HepG2 (cell line): ENCODE measurements around the gene QKI. TPM values are rescaled to one million over a fixed set of nuclear protein-coding genes. Genes with fewer than 3 reads are reported as not detected.
A peak's percentile ranks its signal among the peaks of the same experiment; 100 is the strongest.
"Not testable (repeated sequence)": the region's sequence is repeated elsewhere in the genome, so short reads cannot be mapped to it uniquely, and the experiment has no call there.

Experiments
- ATAC-seq: fragments of 200-7000 bp; cut with Tn5 transposase; 3 replicates; pipeline ENCODE4 v1.9.1; 2020; ENCODE audit warnings: mild to moderate bottlenecking, moderate library complexity
- BruUV-seq: library from RNA; stranded (reverse); fragments of 400-500 nt; replicated peaks from 2 replicates; lab custom pipeline; 2021; lab: Mats Ljungman, UMichigan
- CTCF ChIA-PET: fragments of 300-600 bp; formaldehyde crosslinking; extraction: SDS; loops from one replicate; lab custom pipeline; 2021; ENCODE audit warnings: low total read pairs, inconsistent platforms, low intra/inter-chr PET ratio; lab: Yijun Ruan, JAX
- POLR2A ChIA-PET: fragments of 350-600 bp; sonication (Branson Sonifier 250); formaldehyde crosslinking; loops from one replicate; lab custom pipeline; 2020; ENCODE audit warnings: antibody characterized with exemption, inconsistent platforms; lab: Yijun Ruan, JAX
- DNase-seq: peaks from one replicate; pipeline ENCODE4 v3.0.0-alpha.2; 2015; ENCODE audit warnings: low spot score
- FAIRE-seq: peaks from 3 replicates; lab custom pipeline; 2011; peaks lifted over from hg19 to GRCh38; lab: Jason Lieb, UNC
- H2AFZ ChIP-seq: one replicate; pipeline ENCODE4 v1.6.1; 2011; ENCODE audit warnings: low read length, inconsistent platforms
- H3K27ac ChIP-seq: fragments of 300-600 bp; 3 replicates; pipeline ENCODE4 v1.8.0; 2011; ENCODE audit warnings: mixed run types, mild to moderate bottlenecking, mixed read lengths, low read length, inconsistent platforms; ENCODE audit not compliant: insufficient read depth; ENCODE audit errors: extremely low read length
- H3K27me3 ChIP-seq, 2 experiments: fragments of 200-600 bp in 1 of 2; 2 replicates in 1 of 2; 3 replicates in 1 of 2; pipeline versions ENCODE4 v1.6.0 to v1.8.0; 2011; ENCODE audit warnings: low read length in 2 of 2, mild to moderate bottlenecking in 2 of 2, moderate library complexity in 2 of 2, inconsistent platforms in 1 of 2; ENCODE audit not compliant: insufficient read depth in 2 of 2, control insufficient read depth in 1 of 2
- H3K36me3 ChIP-seq, 2 experiments: fragments of 200-600 bp in 1 of 2; replicated peaks in 1 of 2; 2 replicates in 1 of 2; 3 replicates in 1 of 2; pipeline versions ENCODE4 v1.5.1 to v1.8.0; 2011; ENCODE audit warnings: low read length in 2 of 2, inconsistent platforms in 1 of 2; ENCODE audit not compliant: insufficient read depth in 2 of 2, control insufficient read depth in 1 of 2
- H3K4me1 ChIP-seq: 2 replicates; pipeline ENCODE4 v1.5.1; 2012; ENCODE audit warnings: low read length, inconsistent platforms; ENCODE audit not compliant: insufficient read depth
- H3K4me2 ChIP-seq: 2 replicates; pipeline ENCODE4 v1.6.0; 2011; ENCODE audit warnings: low read depth, low read length, inconsistent platforms
- H3K4me3 ChIP-seq, 3 experiments: fragments of 200-600 bp in 1 of 3; sonication (generic), shearing (Covaris generic) in 1 of 3; replicated peaks in 1 of 3; 2 replicates each; pipeline ENCODE4 v1.5.1; 2011 to 2016; ENCODE audit warnings: low read length in 3 of 3, inconsistent platforms in 2 of 3, low read depth in 2 of 3, mild to moderate bottlenecking in 2 of 3, control low read depth in 1 of 3, mixed read lengths in 1 of 3; ENCODE audit not compliant: insufficient read depth in 1 of 3
- H3K79me2 ChIP-seq: one replicate; pipeline ENCODE4 v1.6.1; 2011; ENCODE audit warnings: low read length, inconsistent platforms; ENCODE audit not compliant: insufficient read depth
- H3K9ac ChIP-seq: 2 replicates; pipeline ENCODE4 v1.6.0; 2011; ENCODE audit warnings: mild to moderate bottlenecking, low read depth, low read length, inconsistent platforms; ENCODE audit not compliant: insufficient read depth
- H3K9me3 ChIP-seq: 2 replicates; pipeline ENCODE4 v1.5.1; 2012; ENCODE audit warnings: mild to moderate bottlenecking, low read length
- H4K20me1 ChIP-seq: 2 replicates; pipeline ENCODE4 v1.6.0; 2011; ENCODE audit warnings: inconsistent platforms, mild to moderate bottlenecking, low read length, moderate library complexity; ENCODE audit not compliant: insufficient read depth
- CERS6 ChIP-seq: sonication (generic); formaldehyde crosslinking; IDR thresholded peaks from 2 replicates; pipeline ENCODE4 v1.5.0; 2020; ENCODE audit warnings: missing genetic modification reagents
- MAFF ChIP-seq: IDR thresholded peaks from 2 replicates; pipeline ENCODE4 v1.6.1; 2011; ENCODE audit warnings: low read depth, low read length, improper control_type of control experiment
- MXD1 ChIP-seq: sonication (generic); formaldehyde crosslinking; IDR thresholded peaks from 2 replicates; pipeline ENCODE4 v1.4.0; 2020; ENCODE audit warnings: mild to moderate bottlenecking, missing genetic modification reagents
- NBN ChIP-seq: fragments of 450-650 bp; conservative IDR thresholded peaks from 2 replicates; pipeline ENCODE4 v1.6.1; 2017
- NFKBIZ ChIP-seq: IDR thresholded peaks from 2 replicates; pipeline ENCODE4 v1.6.1; 2018; ENCODE audit warnings: missing genetic modification reagents, missing compliant biosample characterization
- SATB2 ChIP-seq: sonication (generic); formaldehyde crosslinking; IDR thresholded peaks from 2 replicates; pipeline ENCODE4 v1.5.0; 2020; ENCODE audit warnings: missing genetic modification reagents
- TP53 ChIP-seq: sonication (generic); formaldehyde crosslinking; conservative IDR thresholded peaks from 2 replicates; pipeline ENCODE4 v1.4.0; 2020; ENCODE audit warnings: missing genetic modification reagents
- ZBTB26 ChIP-seq: IDR thresholded peaks from 2 replicates; pipeline ENCODE4 v1.6.1; 2016; ENCODE audit warnings: missing compliant biosample characterization, missing genetic modification reagents, borderline replicate concordance
- ZNF10 ChIP-seq: sonication (generic); formaldehyde crosslinking; IDR thresholded peaks from 2 replicates; pipeline ENCODE4 v1.4.0; 2020; ENCODE audit warnings: mild to moderate bottlenecking, low read depth, missing genetic modification reagents, borderline replicate concordance
- ZNF230 ChIP-seq: sonication (generic); formaldehyde crosslinking; IDR thresholded peaks from 2 replicates; pipeline ENCODE4 v1.4.0; 2020; ENCODE audit warnings: mild to moderate bottlenecking, missing genetic modification reagents
- ZNF274 ChIP-seq: sonication (generic); formaldehyde crosslinking; IDR thresholded peaks from 2 replicates; pipeline ENCODE4 v1.5.1; 2020; ENCODE audit warnings: mild to moderate bottlenecking, missing genetic modification reagents
- ZNF362 ChIP-seq: sonication (generic); formaldehyde crosslinking; IDR thresholded peaks from 2 replicates; pipeline ENCODE4 v1.4.0; 2020; ENCODE audit warnings: missing genetic modification reagents, mild to moderate bottlenecking, borderline replicate concordance
- ZNF720 ChIP-seq: sonication (generic); formaldehyde crosslinking; IDR thresholded peaks from 2 replicates; pipeline ENCODE4 v1.4.0; 2020; ENCODE audit warnings: missing genetic modification reagents
- ZNF746 ChIP-seq: sonication (generic); formaldehyde crosslinking; IDR thresholded peaks from 2 replicates; pipeline ENCODE4 v1.8.0; 2022; ENCODE audit warnings: mild to moderate bottlenecking, missing genetic modification reagents
- ZSCAN9 ChIP-seq: IDR thresholded peaks from 2 replicates; pipeline ENCODE4 v1.6.1; 2016; ENCODE audit warnings: borderline replicate concordance
- WGBS: methylation state at CpG from one replicate; pipeline ENCODE4 v1.1.6; 2017; ENCODE audit warnings: low lambda C conversion rate; 5-methylcytosine and 5-hydroxymethylcytosine counted together
- in situ Hi-C: cut with HindIII; loops from 2 replicates; pipeline ENCODE4 v1.10.0; 2017; ENCODE audit warnings: low pct_unique_long_range_greater_than_20kb; ENCODE audit not compliant: extremely low pct_ligation_motif_present
- intact Hi-C: fragments of 100-400 bp; cut with micrococcal nuclease; formaldehyde crosslinking; loops from one replicate; pipeline ENCODE4 v1.10.0; 2022; ENCODE audit not compliant: unreplicated experiment
- polyA plus RNA-seq, 8 experiments: library from polyadenylated mRNA; depleted of rRNA in 3 of 8; stranded (reverse) in 7 of 8; unstranded in 1 of 8; fragments of >200 nt; fragmentation: Illumina TruSeq in 4 of 8; extraction: Trizol in 4 of 8; gene quantifications; 2 replicates each; pipeline versions ENCODE4 v1.2.1 to v1.2.3, GENCODE V29; 2011 to 2016; ENCODE audit warnings: low read depth in 4 of 8, missing spikeins in 1 of 8, mixed read lengths in 1 of 8; ENCODE audit not compliant: insufficient read depth in 1 of 8
- total RNA-seq, 5 experiments: library from RNA; depleted of rRNA; stranded (reverse); fragments of >200 nt; fragmentation: Illumina TruSeq; extraction: Trizol; gene quantifications; 2 replicates each; pipeline ENCODE4 v1.2.3, GENCODE V29; 2016; ENCODE audit warnings: low read depth in 1 of 5

Gene QKI
- total and polyA plus RNA-seq, 2 of the 13 experiments (the other 11 are each of a cell fraction or from before 2014, with no cell fraction given): 136 to 137 TPM

- H3K9ac ChIP-seq, H2AFZ ChIP-seq, H3K27me3 ChIP-seq, H3K9me3 ChIP-seq, H3K4me3 ChIP-seq, DNase-seq, CTCF ChIA-PET, intact Hi-C loops, POLR2A ChIA-PET, H3K4me2 ChIP-seq, H3K36me3 ChIP-seq, BruUV-seq, FAIRE-seq, ATAC-seq, H3K27ac ChIP-seq: not testable (repeated sequence)
- H3K4me1 ChIP-seq: peaks cover 43% of the 10 kb centered on the region
- in situ Hi-C loops: loop anchor here (10.0 kb wide), 1 partner anchor 105 kb away; no protein-coding TSS in a partner anchor
- 94% methylated on average over 10 of the region's 10 CpGs for WGBS
- TF ChIP-seq ZNF362 (CRISPR knock-in tag): 0 out of 2 replicates have a peak, but pooled peaks have one; percentile 17
- peaks cover 62% of the 10 kb centered on the region for H4K20me1 ChIP-seq
- peaks cover 100% of the 10 kb centered on the region for H3K79me2 ChIP-seq
These were observed 24.9 kb downstream of the QKI start for GRCh38 chr6:163439390-163439789.

- Histone ChIP-seq H2AFZ (no peak overlapping the region), H3K4me1 (peaks cover 46% of the 10 kb centered on the region), H3K9ac (no peak overlapping the region), H3K27ac (no peak overlapping the region), H3K79me2 (peaks cover 99% of the 10 kb centered on the region), H3K4me2 (no peak overlapping the region), H3K9me3 (no peaks in the 10 kb centered on the region), H3K27me3 (no peaks in the 10 kb centered on the region), H4K20me1 (peaks cover 68% of the 10 kb centered on the region), H3K4me3 (no peak overlapping the region), H3K36me3 (no peaks in the 10 kb centered on the region; a peak in 1 of 5 replicates)
- intact Hi-C loops (no loop called here), in situ Hi-C loops (loop anchor here (10.0 kb wide), 1 partner anchor 105 kb away; no protein-coding TSS in a partner anchor)
- BruUV-seq: no TSS peak
- no peak for DNase-seq
- CTCF ChIA-PET: no interaction called here
- POLR2A ChIA-PET: no interaction called here
- TF ChIP-seq ZNF10: no peak
- no peak for TF ChIP-seq TP53 (CRISPR knock-in tag)
- TF ChIP-seq ZNF230 (CRISPR knock-in tag): no peak
- TF ChIP-seq MXD1 (CRISPR knock-in tag): no peak
- TF ChIP-seq ZNF274 (CRISPR knock-in tag): no peak
- no peak for TF ChIP-seq MAFF
- no peak for TF ChIP-seq NBN
- no peak for TF ChIP-seq ZNF746 (CRISPR knock-in tag)
- TF ChIP-seq ZBTB26: no peak
- TF ChIP-seq CERS6 (CRISPR knock-in tag): no peak
- no peak for TF ChIP-seq ZSCAN9 (CRISPR knock-in tag)
- TF ChIP-seq NFKBIZ (CRISPR knock-in tag): no peak
- no peak for TF ChIP-seq SATB2 (CRISPR knock-in tag)
- no peak for TF ChIP-seq ZNF720 (CRISPR knock-in tag)
- no peak for FAIRE-seq
- no peak for ATAC-seq
These were observed 25.5 kb downstream of the QKI start for GRCh38 chr6:163439997-163440396.
